Astrocyte of the cerebellum (primary cell): ENCODE results near the gene CPXM2.

Source experiments
- DNase-seq: peaks from one replicate; pipeline ENCODE4 v3.0.0-alpha.2; 2011; ENCODE audit warnings: low read depth
- H3K4me3 ChIP-seq: 2 replicates; pipeline ENCODE4 v1.5.1; 2011; ENCODE audit warnings: mild to moderate bottlenecking, low read depth, low read length, moderate library complexity
- CTCF ChIP-seq: IDR thresholded peaks from 2 replicates; pipeline ENCODE4 v1.5.1; 2012; ENCODE audit warnings: low read length, low read depth, moderate library complexity, mild to moderate bottlenecking; ENCODE audit errors: missing control alignments
- in situ Hi-C: cut with HindIII; loops from 2 replicates; pipeline ENCODE4 v1.10.0; 2017; ENCODE audit warnings: low sequenced_read_pairs

CPXM2 gene

GRCh38 chr10:123913688-123914268 is 22.2 kb upstream of the CPXM2 start:
- no peak overlapping the region for H3K4me3 ChIP-seq
- TF ChIP-seq CTCF: no peak
- in situ Hi-C loops: loop anchor here (5.0 kb wide), 1 partner anchor 56 kb away; no protein-coding TSS in a partner anchor
- DNase-seq: peak; percentile 13

- no peak overlapping the region for H3K4me3 ChIP-seq
- DNase-seq: no peak
- in situ Hi-C loops: loop anchor here (5.0 kb wide), 1 partner anchor 56 kb away; no protein-coding TSS in a partner anchor
- no peak for TF ChIP-seq CTCF
Measured at GRCh38 chr10:123912871-123913270, 21.3 kb upstream of the CPXM2 start.

GRCh38 chr10:123912466-123912865 is 20.9 kb upstream of the CPXM2 start:
- DNase-seq: no peak
- in situ Hi-C loops: loop anchor here (5.0 kb wide), 1 partner anchor 55 kb away; no protein-coding TSS in a partner anchor
- no peak for TF ChIP-seq CTCF
- no peak overlapping the region for H3K4me3 ChIP-seq

GRCh38 chr10:123911866-123912265 is 20.3 kb upstream of the CPXM2 start:
- in situ Hi-C loops: loop anchor here (5.0 kb wide), 1 partner anchor 55 kb away; no protein-coding TSS in a partner anchor
- DNase-seq: no peak
- no peak for TF ChIP-seq CTCF
- H3K4me3 ChIP-seq: no peak overlapping the region

GRCh38 chr10:123909866-123910265 is 18.3 kb upstream of the CPXM2 start:
- H3K4me3 ChIP-seq: no peak overlapping the region

GRCh38 chr10:123909426-123909825 is 17.8 kb upstream of the CPXM2 start:
- TF ChIP-seq CTCF: no peak
- in situ Hi-C loops: loop anchor here (5.0 kb wide), 1 partner anchor 38 kb away; no protein-coding TSS in a partner anchor

More at GRCh38 chr10:123909866-123910265, 18.3 kb upstream of the CPXM2 start:
- in situ Hi-C loops: loop anchor here (5.0 kb wide), 2 partner anchors 37 to 53 kb away; no protein-coding TSS in a partner anchor
- no peak for DNase-seq
- no peak for TF ChIP-seq CTCF

More at GRCh38 chr10:123909426-123909825, 17.8 kb upstream of the CPXM2 start:
- DNase-seq: no peak
- H3K4me3 ChIP-seq: no peak overlapping the region
